Activated naive CD4-positive, alpha-beta T cell treated with anti-CD3 and anti-CD28 coated beads, Interleukin-2, amount 50 U/mL, for 16 hours (primary cell): ENCODE data around the gene FAM174C.

Experiments used
- DNase-seq: peaks from one replicate; pipeline ENCODE4 v3.0.0-alpha.2; 2020

FAM174C gene

DNA sequence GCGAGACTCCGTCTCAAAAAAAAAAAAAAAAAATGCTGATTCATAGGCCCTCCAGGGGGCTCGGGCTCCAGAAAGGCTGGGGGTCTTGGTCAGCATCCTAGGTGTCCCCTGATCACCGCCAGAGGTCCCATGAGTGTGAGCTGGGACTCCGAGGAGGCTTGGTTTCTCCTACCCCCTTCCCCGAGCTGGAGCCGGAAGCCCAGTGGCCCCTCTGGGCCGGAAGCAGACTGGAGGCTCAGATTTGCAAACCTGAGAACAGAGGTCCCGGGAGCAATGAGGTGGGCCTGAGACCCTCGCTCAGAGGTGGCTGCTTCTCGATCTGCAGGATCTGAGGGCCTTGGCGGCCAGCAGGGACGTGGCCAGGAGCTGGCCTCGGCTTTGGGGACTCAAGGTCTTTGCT is 51.8 kb downstream of the FAM174C start:
- DNase-seq, result no peak
